Tibial nerve (tissue), 3 donors: ENCODE data around the gene LRP8.

Experiments used
- POLR2A ChIP-seq, 2 donors: fragments of 450-650 bp; IDR thresholded peaks; one replicate each; pipeline ENCODE4 v1.6.1; 2017; ENCODE audit warnings: antibody characterized with exemption in 2 of 2, mild to moderate bottlenecking in 2 of 2, moderate library complexity in 2 of 2
- TF ChIP-seq, protein P1 (sequence below), 5 experiments: fragments of 200-600 bp in 3 of 5; fragments of 450-650 bp in 2 of 5; sonication (generic) in 3 of 5; IDR thresholded peaks; one replicate each; pipeline ENCODE4 v1.5.1; 2016 to 2019; ENCODE audit warnings: antibody characterized with exemption in 5 of 5, mild to moderate bottlenecking in 3 of 5, moderate library complexity in 2 of 5

DNA sequence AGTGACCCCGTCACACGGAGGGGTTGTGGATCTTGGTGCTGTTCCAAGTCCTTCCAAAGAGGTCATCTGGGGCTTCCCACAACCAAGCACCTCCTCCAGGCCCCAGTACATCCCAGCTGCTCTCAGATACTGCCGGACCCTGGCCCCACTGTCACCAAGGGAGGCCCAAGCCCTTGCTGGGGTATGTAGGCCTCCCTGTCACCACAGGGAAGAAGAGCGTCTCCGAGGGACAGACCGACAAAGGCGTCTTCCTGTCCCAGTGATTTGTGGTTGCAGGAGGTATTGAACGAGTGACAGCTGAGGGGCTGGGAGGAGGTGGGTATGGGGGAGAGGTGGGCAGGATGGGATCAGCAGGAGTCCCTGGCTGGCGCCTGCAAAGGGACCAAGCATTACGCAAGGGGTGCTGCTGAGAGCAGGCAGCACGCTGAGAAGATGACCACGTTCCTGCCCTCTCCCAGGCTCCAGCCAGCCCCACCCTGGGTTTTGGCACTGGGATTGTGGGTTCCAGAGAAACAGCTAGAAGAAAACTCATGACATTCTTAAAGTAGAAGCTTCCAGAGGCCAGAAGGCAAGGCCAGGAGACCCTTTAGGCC, 29.7 kb downstream of the LRP8 start:
- TF ChIP-seq, protein P1, sequence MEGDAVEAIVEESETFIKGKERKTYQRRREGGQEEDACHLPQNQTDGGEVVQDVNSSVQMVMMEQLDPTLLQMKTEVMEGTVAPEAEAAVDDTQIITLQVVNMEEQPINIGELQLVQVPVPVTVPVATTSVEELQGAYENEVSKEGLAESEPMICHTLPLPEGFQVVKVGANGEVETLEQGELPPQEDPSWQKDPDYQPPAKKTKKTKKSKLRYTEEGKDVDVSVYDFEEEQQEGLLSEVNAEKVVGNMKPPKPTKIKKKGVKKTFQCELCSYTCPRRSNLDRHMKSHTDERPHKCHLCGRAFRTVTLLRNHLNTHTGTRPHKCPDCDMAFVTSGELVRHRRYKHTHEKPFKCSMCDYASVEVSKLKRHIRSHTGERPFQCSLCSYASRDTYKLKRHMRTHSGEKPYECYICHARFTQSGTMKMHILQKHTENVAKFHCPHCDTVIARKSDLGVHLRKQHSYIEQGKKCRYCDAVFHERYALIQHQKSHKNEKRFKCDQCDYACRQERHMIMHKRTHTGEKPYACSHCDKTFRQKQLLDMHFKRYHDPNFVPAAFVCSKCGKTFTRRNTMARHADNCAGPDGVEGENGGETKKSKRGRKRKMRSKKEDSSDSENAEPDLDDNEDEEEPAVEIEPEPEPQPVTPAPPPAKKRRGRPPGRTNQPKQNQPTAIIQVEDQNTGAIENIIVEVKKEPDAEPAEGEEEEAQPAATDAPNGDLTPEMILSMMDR (IDR thresholded peaks at IDR 0.05): no peak
- no peak for TF ChIP-seq POLR2A (IDR thresholded peaks at IDR 0.05)
